RPMI7951 (cell line): ENCODE results near the gene GOLGA8S. TPM values are rescaled to one million over a fixed set of nuclear protein-coding genes. Genes with fewer than 3 reads are reported as not detected.
"Not testable (repeated sequence)": the region's sequence is repeated elsewhere in the genome, so short reads cannot be mapped to it uniquely, and the experiment has no call there.

ENCODE experiments used
- DNase-seq: peaks from one replicate; pipeline ENCODE4 v3.0.0-alpha.2; 2012; ENCODE audit warnings: low read depth
- total RNA-seq: library from RNA; depleted of rRNA; stranded (reverse); fragments of >200 nt; shearing (Covaris generic); gene quantifications from 2 replicates; pipeline ENCODE4 v1.2.3, GENCODE V29; 2014; rRNA removed

Gene GOLGA8S
- total RNA-seq, 1 experiment from 2014 or later: 0.48 TPM

GRCh38 chr15:23397779-23398178 lies 43.2 kb downstream of the GOLGA8S start:
- peak; percentile 65 for DNase-seq

GRCh38 chr15:23398357-23398756 lies 43.8 kb downstream of the GOLGA8S start:
- not testable (repeated sequence) for DNase-seq

GRCh38 chr15:23399207-23399606 lies 44.7 kb downstream of the GOLGA8S start:
- DNase-seq: not testable (repeated sequence)

- no peak for DNase-seq
Measured at GRCh38 chr15:23401627-23402026, 47.1 kb downstream of the GOLGA8S start.

GRCh38 chr15:23402140-23402539 lies 47.6 kb downstream of the GOLGA8S start:
- no peak for DNase-seq

GRCh38 chr15:23402544-23402943 lies 48.0 kb downstream of the GOLGA8S start:
- DNase-seq: no peak

GRCh38 chr15:23403550-23403949 lies 49.0 kb downstream of the GOLGA8S start:
- no peak for DNase-seq

- DNase-seq: no peak
Measured at GRCh38 chr15:23411841-23412240, 57.3 kb downstream of the GOLGA8S start.

GRCh38 chr15:23412881-23413600 lies 58.5 kb downstream of the GOLGA8S start:
- not testable (repeated sequence) for DNase-seq

Other genes with a start within 250 kb of the GOLGA8S start
- gene GOLGA6L1, start 217.9 kb upstream of the GOLGA8S start, total RNA-seq: not detected in 2 replicates
- gene GOLGA6L26, start 20.6 kb upstream of the GOLGA8S start, total RNA-seq: not detected in 2 replicates
- not detected in 2 replicates for gene GOLGA6L2, start 92.5 kb downstream of the GOLGA8S start, total RNA-seq
- 3.5 and 3.6 TPM in 2 replicates for gene MKRN3, start 210.9 kb downstream of the GOLGA8S start, total RNA-seq